GM21825 (cell line): ENCODE data around the gene UGCG.
"Not testable (repeated sequence)": the region's sequence is repeated elsewhere in the genome, so short reads cannot be mapped to it uniquely, and the experiment has no call there.

Experiments used
- ATAC-seq: cut with Tn5 transposase; IDR thresholded peaks from one replicate; pipeline ENCODE4 v1.9.1; 2021; ENCODE audit warnings: mild to moderate bottlenecking, moderate library complexity; ENCODE audit not compliant: unreplicated experiment

Gene UGCG

DNA sequence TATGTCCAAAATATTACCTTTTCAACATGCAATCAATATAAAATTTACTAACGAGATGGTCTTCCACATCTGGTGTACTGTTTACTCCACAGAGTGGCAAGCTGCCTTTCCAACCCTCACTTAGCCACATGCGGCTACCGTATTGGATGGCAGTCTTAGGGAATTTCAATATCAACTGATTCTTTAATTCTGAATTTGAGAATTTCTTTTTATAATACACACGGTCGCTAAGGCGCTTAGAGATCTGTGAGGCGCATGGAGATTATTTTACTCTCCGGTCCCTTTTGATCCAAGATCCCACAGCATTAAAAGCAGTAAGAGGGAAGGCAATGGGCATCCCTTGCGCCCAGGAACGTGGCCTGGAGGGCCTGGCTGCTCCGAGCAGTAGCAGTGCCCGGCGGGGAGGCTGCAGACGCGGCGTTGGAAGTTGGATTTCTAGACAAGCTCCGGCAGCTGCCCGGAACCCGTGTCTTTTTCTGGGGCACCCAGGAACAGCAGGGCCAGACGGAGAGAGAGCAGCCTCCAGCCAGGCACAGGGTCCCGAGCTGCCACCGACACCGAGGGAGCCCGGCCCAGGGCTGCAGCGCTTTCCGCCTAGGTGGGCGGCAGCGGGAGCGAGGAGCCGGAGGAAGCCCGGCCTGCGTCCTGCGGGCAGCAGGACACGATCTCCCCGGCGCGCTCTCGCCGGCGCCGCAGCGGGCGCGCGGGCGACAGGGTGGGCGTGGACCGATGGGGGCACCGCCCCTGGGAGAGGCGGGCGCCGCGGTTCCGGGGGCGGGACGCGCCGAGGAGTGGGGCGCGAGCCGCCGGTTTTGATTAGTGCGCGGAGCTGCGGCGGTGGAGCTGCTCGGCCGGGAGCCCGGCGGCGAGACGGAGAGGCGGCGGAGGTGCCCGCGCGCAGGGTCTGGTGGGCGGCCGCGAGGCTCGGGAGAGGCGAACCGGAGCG lies at the start of gene UGCG:
UGCG (plus strand) TSS at position 819 of the 946 bp plus-strand sequence. CDS start 402 bp downstream, outside the sequence.
- peak; percentile 81 for ATAC-seq

DNA sequence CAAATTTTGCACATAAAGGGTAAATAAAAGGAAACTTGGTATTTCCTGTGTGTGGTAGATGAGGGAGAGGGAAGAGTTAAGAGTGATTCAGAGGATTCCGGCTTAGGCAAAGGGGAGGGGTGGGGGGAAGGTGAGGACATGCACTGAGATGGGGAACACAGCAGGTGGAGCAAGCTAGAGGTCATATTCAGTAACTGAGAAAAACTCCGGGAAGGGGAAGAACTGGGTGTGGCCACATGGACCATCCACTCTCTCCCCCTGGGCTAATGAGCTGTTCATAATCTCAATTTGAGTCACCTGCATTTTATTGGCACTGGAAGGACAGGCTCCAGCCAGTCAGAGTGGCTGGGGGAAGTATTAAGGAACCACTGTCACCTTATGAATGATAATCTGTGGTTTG lies 45.1 kb upstream of the UGCG start:
- ATAC-seq = no peak

DNA sequence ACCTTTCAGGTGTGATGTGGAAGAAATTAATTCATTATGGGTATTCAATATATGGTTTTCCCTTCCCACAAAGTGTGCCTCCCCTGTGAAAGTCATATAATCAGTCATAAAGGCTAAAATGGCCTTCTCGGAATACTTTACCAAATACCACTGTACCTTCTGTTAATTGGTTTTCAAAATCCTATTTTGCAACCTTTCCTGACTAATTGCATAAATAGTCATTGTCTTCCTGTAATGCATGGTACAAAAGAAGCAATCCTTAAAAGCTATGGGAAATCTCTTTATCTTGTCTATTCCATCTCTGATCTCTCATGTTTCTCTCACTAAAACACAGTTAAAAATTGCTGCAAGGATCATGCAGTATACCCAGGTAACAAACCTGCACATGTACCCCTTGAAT lies 44.3 kb upstream of the UGCG start:
- no peak for ATAC-seq

DNA sequence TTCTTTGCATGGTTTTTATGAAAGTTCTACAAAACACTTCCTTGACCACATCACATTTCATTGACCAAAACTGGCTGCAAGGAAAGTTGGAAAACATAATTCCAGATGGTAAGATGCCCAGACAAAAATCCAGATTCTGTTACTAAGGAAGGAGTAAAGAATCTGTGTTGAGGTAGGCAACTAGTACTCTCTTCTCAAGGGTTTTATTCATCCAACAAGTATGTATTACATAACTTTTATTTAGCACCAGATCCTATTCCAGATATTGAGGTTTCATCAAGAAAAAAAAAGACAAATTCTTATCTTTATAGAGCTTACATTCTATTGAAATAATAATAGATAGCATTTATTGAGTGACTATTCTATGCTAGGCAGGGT lies 43.2 kb upstream of the UGCG start:
- no peak for ATAC-seq

DNA sequence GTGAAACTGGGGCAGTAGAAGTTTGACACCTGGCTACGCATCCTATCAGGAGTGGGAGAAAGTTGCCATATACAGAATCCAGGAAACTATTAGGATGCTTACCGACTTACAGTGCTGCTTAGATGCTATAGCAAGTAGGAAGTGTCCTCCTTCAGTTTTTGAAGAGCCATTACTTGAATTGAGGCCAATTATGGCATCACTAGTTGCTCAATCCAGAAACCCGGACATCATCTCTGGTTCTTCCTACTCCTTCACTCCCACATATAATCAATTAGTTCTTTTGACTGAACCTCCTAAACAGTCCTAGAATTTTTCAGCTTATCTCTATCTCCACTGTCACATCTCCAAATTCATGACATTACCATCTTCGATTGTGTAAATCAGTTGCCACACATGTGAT lies 41.8 kb upstream of the UGCG start:
- ATAC-seq = no peak

DNA sequence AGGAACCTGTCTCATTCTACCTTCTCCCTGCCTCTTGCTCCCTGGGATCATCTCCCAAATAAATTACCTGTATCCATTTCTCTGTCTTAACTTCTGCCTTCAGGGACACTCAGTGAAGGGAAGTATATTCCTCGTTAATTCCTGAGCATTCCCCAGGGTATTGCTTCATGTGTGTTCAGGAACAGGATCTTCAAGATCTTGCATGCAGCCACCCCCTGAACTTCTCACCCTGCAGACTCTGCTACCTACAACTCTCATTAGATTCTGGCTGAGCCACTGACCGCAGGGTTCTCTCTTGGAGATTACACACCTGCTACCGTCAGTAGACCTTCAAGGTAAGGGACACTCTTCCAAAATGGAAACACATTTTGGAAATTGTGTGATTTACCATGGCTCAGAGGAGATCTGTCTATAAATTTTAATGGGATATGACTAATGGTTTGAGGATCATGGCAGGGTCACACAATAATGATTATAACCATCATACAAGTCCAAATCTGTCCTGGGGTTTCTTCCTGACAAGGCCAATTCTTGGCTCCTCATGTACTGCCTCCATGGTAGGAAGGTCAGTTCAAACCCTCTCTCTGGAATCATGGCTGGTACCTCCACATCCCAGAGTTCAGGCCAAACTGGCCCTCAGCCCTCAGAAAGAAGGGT lies 38.9 kb upstream of the UGCG start:
- ATAC-seq = no peak

DNA sequence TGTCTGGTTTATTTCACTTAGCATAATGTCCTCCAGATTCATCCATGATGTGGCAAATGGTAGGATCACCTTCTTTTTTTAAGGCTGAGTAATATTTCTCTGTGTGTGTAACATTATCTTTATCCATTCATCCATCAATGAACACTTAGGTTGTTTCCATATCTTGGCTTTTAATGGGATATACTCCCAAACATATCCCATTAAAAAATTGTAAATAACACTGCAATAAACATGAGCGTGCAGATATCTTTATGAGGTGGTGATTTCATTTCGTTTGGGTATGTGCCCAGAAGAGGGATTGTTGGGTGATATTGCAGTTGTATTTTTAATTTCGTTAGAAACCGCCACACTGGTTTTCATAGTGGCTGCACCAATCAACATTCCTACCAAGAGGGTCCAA lies 36.2 kb upstream of the UGCG start:
- no peak for ATAC-seq

DNA sequence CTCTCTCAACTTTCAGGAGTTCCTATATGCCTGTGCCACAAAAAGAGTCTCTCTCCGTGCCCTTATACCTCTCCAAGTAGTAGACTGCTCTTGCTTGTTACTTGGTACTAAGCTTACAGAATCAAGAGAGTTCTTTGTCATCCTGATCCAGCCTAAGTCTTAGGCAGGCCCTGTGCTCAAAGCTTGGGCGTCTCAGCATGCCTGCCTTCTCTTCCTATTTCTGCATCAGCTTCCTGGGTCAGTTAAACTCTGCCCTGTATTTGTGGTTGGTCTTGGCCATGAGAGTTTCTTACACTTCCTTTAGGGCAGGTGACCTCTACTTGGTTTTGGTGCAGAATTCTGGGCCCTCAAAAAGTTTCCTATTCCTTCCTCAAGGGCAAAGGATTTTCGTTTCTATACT lies 33.0 kb upstream of the UGCG start:
- ATAC-seq = no peak

DNA sequence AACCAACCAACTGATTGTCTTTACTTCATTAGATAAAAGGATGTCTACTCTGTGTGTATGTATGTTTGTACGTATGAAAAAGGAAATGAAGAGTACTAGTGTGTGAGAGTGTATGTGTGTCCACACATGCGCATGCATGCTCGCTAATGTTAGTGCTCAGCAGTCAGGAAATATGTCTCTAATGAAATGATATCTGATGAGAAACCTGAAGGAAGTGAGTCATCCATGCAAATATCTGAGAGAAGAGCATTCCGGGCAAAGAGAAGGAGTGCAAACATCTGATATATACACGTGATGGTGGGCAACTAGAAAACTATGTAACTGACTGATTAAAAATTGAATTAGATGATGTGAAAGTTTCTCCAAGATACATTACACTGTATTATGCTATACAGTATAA lies 29.6 kb upstream of the UGCG start:
- ATAC-seq = no peak

DNA sequence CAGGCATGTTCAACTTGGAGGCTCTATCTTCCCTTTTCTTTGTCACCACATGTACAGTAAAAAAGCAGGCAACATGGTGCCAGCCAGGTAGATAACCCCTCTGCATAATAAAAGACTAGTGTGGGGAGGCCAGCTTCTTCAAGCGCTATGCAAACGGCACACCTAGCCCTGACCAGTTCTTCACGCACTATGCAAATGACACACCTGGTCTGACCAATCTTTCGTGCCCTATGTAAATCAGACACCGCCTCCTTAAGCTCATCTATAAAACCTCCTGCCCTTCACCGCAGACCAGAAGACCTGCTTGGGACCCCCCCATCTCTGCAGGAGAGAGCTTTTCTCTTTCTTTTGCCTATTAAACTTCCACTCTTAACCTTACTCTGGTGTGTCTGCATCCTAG lies 28.1 kb upstream of the UGCG start:
- no peak for ATAC-seq

DNA sequence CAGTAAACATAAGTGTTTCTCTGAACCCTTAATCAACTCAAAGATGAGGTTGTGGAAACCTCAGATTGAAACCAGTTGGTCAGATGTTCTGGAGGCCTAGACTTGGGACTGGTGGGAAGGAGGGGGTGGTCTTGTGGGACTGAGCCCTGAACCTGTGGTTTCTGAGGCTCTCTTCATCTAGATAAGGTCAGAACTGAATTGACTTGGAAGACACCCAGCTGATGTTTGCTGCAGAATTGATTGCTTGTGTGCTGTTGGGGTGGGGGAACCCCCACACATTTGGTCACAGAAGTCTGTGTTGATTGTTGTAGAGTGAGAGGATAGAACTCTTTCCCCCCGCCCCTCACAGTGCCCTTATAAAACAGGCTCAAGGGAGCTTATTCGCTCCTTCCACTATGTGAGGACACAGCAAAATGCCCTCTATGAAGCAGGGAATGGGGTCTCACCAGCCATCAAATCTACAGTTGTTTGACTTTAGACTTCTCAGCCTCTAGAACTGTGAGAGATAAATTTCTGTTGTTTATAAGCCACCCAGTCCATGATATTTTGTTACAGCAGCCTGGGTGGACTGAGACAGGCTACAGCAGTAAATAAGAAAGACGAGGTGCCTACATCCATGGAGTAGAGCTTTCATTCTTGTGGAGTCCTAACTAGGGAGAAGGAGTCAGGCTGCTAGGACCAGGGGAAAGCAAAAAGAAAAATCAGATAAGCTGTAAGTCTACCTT lies 25.7 kb upstream of the UGCG start:
- ATAC-seq = no peak

DNA sequence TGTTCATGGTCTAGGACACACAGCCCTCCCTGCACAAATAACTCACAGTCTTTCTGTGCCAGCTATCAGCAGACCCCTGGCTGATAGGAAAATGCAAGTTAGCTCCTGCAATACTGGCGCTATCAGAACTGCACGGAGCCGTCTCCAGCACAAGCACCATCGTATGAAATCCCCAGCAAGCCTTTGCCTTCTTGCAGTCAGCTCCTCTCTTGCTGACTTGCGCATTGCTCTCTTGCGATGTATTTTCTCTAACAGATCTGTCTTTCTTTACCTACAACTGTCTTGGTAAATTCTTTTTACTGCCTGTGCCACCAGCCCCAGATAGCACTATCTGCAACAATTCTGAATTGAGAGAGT lies 25.1 kb upstream of the UGCG start:
- no peak for ATAC-seq

DNA sequence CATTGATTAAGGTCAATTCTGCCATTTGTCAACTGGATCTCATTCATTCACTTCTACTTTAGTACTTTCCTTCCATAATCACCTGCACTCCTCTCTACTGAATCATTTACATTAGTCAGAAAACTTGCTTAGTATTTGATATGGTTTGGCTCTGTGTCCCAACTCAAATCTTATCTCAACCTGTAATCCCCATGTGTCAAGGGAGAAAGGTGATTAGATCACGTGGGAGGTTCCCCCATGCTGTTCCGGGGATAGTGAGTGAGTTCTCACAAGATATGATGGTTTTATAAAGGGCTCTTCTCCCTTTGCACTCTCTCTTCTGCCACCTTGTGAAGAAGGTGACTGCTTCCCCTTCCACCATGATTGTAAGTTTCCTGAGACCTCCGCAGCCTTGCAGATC lies 23.7 kb upstream of the UGCG start:
- ATAC-seq = no peak

DNA sequence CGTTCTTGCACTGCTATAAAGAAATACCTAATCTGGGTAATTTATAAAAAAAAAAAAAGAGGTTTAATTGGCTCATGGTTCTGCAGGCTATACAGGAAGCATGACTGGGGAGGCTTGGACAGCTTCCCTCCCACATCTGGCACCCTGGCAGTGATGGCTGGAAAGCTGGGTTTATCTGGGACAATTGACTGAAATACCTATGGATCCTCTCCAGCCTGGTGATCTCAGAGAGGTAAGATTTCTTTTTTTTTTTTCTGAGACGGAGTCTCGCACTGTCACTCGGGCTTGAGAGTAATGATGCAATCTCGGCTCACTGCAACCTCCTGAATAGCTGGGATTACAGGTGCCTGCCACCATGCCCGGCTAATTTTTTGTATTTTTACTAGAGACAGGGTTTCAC lies 22.7 kb upstream of the UGCG start:
- ATAC-seq = no peak

DNA sequence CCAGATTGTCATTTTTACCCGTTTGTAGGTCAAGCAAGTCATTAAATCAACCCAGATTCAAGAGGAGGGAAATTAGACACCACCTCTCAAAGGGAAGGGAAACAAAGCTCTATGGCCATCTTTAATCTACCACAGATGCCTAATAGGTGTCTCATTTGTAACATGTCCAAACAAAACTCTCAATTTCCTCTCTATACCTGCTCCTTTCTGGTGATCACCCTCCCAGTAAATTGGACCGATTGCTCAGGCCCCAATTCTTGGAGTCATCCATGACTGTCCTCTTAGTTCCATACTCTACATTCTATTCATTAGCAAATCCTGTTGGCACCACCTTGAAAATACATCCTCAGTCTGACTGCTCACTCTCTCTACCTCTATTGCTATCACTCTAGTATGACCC lies 22.1 kb upstream of the UGCG start:
- no peak for ATAC-seq

DNA sequence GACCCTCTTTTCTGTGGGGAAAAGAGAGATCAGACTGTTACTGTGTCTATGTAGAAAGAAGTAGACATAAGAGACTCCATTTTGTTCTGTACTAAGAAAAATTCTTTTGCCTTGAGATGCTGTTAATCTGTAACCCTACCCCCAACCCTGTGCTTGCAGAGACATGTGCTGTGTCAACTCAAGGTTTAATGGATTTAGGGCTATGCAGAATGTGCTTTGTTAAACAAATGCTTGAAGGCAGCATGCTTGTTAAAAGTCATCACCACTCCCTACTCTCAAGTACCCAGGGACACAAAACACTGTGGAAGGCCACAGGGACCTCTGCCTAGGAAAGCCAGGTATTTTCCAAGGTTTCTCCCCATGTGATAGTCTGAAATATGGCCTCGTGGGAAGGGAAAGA lies 21.3 kb upstream of the UGCG start:
- not testable (repeated sequence) for ATAC-seq

DNA sequence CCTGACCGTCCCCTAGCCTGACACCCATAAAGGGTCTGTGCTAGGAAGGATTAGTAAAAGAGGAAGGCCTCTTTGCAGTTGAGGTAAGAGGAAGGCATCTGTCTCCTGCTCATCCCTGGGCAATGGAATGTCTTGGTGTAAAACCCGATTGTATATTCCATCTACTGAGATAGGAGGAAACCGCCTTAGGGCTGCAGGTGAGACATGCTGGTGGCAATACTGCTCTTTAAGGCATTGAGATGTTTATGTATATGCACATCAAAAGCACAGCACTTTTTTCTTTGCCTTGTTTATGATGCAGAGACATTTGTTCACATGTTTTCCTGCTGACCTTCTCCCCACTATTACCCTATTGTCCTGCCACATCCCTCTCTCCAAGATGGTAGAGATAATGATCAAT lies 20.9 kb upstream of the UGCG start:
- not testable (repeated sequence) for ATAC-seq

DNA sequence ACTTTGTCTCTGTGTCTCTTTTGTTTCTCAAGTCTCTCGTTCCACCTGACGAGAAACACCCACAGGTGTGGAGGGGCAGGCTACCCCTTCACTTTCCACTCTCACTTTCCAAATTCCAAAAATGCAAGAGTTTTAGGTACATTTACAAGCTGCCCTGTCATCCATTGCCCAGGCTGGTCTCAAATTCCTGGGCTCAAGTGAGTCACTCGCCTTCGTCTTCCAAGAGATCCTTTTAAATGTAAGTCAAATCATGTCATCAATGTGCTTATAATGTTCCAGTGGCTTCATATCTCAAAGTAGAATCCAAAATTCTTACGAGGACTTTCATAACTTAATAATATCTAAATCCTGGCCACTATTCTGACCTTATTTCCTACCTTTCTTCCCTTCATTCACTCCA lies 20.4 kb upstream of the UGCG start:
- ATAC-seq = no peak

DNA sequence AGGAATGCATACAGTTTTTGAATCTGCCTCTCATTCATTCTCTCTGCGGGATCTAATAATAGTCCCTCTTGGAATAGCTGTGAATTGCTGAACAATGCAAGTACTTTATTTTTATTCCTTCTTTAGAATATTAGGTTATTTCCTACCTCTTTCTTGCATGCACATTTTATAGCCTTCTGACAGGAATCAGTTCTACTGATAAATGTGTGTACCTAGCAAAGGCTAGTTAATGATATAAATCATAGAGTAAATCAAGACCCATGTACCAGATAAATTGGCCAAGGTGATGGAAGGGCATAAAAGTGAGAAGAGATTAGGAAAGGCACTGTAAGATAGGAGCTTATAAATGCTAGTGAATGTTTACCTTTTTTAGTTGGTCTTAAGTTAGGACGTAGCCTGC lies 19.2 kb upstream of the UGCG start:
- ATAC-seq = no peak

DNA sequence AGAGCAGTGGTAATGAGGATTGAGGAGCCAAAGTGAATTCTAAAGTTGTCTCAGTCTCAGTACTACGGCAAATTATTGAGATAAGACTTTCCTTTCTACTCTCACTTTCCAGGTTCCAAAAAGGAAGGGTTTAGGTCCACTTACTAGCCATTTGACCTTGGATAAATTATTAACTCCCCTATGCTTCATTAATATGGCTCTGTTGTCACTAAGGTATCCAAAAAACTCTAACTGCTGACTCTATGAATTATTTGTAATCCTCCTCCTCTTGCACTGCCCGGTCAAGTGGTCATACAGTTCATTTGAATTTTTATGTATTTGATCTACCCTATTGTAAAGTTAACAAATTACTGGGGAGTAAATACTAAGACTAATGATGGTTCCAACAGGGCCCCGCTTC lies 17.7 kb upstream of the UGCG start:
- ATAC-seq = no peak

DNA sequence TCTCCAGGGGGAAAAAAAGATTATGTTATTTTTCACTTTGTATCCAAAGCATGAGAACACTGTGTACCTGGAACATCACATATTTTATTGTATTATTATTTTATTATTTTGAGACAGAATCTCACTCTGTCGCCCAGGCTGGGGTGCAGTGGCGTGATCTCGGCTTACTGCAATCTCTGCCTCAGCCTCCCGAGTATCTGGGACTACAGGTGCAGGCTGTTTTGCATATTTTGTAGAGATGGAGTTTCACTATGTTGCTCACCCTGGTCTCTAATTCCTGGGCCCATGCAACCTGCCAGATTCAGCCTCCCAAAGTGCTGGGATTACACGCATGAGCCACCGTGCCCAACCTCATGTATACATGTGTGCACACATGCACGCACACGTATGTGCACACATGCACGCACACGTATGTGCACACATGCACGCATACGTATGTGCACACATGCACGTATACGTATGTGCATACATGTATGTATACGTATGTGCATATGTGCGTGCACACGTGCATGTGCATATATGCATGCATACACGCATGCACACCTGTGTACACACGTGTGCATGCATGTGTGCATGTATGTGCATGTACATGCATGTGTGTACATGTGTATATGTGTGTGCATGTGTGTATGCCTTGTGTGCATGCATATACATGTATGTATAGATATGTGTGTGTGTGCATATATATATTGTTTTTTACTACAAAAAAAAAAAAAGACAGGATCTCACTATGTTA lies 9.5 kb upstream of the UGCG start:
- no peak for ATAC-seq
